Smooth muscle cell (in vitro differentiated cells): ENCODE measurements around the gene MEIS1. TPM values are rescaled to one million over a fixed set of nuclear protein-coding genes. Genes with fewer than 3 reads are reported as not detected.

ENCODE experiments used
- DNase-seq: peaks from one replicate; lab custom pipeline; 2025; ENCODE audit not compliant: unreplicated experiment; lab: John Stamatoyannopoulos, UW
- H2AFZ ChIP-seq: fragments of 200-600 bp; sonication (generic); 2 replicates; pipeline ENCODE4 v1.6.0; 2016; ENCODE audit warnings: antibody characterized with exemption, low read depth, mild to moderate bottlenecking
- H3F3A ChIP-seq: fragments of 200-600 bp; sonication (generic); 2 replicates; pipeline ENCODE4 v1.6.0; 2017; ENCODE audit warnings: antibody characterized with exemption, low read depth
- H3K27ac ChIP-seq: fragments of 200-600 bp; sonication (generic); 2 replicates; pipeline ENCODE4 v1.5.1; 2016; ENCODE audit warnings: low read depth, mild to moderate bottlenecking
- H3K27me3 ChIP-seq: fragments of 200-600 bp; sonication (generic); 2 replicates; pipeline ENCODE4 v1.6.1; 2016; ENCODE audit warnings: low read depth, mild to moderate bottlenecking
- H3K36me3 ChIP-seq: fragments of 200-600 bp; sonication (generic); 2 replicates; pipeline ENCODE4 v1.5.1; 2016; ENCODE audit warnings: low read depth
- H3K4me1 ChIP-seq: fragments of 200-600 bp; sonication (generic); 2 replicates; pipeline ENCODE4 v1.5.1; 2016; ENCODE audit warnings: low read depth
- H3K4me2 ChIP-seq: fragments of 200-600 bp; sonication (generic); 2 replicates; pipeline ENCODE4 v1.6.0; 2016; ENCODE audit warnings: mild to moderate bottlenecking
- H3K4me3 ChIP-seq: fragments of 200-600 bp; sonication (generic); 2 replicates; pipeline ENCODE4 v1.5.1; 2016; ENCODE audit warnings: mild to moderate bottlenecking
- H3K79me2 ChIP-seq: fragments of 200-600 bp; sonication (generic); 2 replicates; pipeline ENCODE4 v1.6.0; 2016; ENCODE audit warnings: low read depth, mild to moderate bottlenecking
- H3K9ac ChIP-seq: fragments of 200-600 bp; sonication (generic); 2 replicates; pipeline ENCODE4 v1.6.0; 2016; ENCODE audit warnings: low read depth
- H3K9me3 ChIP-seq: fragments of 200-600 bp; sonication (generic); replicated peaks from 2 replicates; pipeline ENCODE4 v1.5.1; 2016; ENCODE audit warnings: low read depth
- H4K20me1 ChIP-seq: fragments of 200-600 bp; sonication (generic); 2 replicates; pipeline ENCODE4 v1.6.0; 2016; ENCODE audit warnings: low read depth
- WGBS: methylation state at CpG from one replicate; pipeline ENCODE4 v1.1.7; 2016; ENCODE audit warnings: low lambda C conversion rate; 5-methylcytosine and 5-hydroxymethylcytosine counted together
- polyA plus RNA-seq: library from polyadenylated mRNA; unstranded; fragments of >200 nt; fragmentation: Nextera tagmentation; extraction: Ambion mirVana; gene quantifications from 2 replicates; pipeline ENCODE4 v1.2.1, GENCODE V29; 2016
- total RNA-seq: library from RNA; depleted of rRNA; stranded (reverse); fragments of >200 nt; gene quantifications from 2 replicates; pipeline ENCODE4 v1.2.3, GENCODE V29; 2014
- TF ChIP-seq, protein P1 (sequence below): fragments of 200-600 bp; sonication (generic); IDR thresholded peaks from 2 replicates; pipeline ENCODE4 v1.5.1; 2017; ENCODE audit warnings: borderline replicate concordance, mild to moderate bottlenecking, antibody characterized with exemption; ENCODE audit not compliant: insufficient read depth, poor library complexity, severe bottlenecking

The MEIS1 gene
- total and polyA plus RNA-seq, 2 experiments from 2014 or later, result 15.6 to 15.8 TPM

GRCh38 chr2:66435549-66435875 lies 587 bp downstream of the MEIS1 start:
- Histone ChIP-seq H2AFZ (peak overlapping the region; percentile 94), H3F3A (peaks cover 11% of the 10 kb centered on the region), H3K79me2 (peaks cover 53% of the 10 kb centered on the region), H3K4me1 (peaks cover 46% of the 10 kb centered on the region), H3K4me3 (peak overlapping the region; percentile 77), H3K27me3 (no peaks in the 10 kb centered on the region), H3K27ac (peak overlapping the region; percentile 82), H3K4me2 (peak overlapping the region; percentile 96), H4K20me1 (no peaks in the 10 kb centered on the region), H3K36me3 (no peaks in the 10 kb centered on the region), H3K9ac (peak overlapping the region; percentile 84), H3K9me3 (no peaks in the 10 kb centered on the region)
- TF ChIP-seq, protein P1, sequence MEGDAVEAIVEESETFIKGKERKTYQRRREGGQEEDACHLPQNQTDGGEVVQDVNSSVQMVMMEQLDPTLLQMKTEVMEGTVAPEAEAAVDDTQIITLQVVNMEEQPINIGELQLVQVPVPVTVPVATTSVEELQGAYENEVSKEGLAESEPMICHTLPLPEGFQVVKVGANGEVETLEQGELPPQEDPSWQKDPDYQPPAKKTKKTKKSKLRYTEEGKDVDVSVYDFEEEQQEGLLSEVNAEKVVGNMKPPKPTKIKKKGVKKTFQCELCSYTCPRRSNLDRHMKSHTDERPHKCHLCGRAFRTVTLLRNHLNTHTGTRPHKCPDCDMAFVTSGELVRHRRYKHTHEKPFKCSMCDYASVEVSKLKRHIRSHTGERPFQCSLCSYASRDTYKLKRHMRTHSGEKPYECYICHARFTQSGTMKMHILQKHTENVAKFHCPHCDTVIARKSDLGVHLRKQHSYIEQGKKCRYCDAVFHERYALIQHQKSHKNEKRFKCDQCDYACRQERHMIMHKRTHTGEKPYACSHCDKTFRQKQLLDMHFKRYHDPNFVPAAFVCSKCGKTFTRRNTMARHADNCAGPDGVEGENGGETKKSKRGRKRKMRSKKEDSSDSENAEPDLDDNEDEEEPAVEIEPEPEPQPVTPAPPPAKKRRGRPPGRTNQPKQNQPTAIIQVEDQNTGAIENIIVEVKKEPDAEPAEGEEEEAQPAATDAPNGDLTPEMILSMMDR, result no peak
- DNase-seq, result no peak
- under 1% methylated on average over 15 of the region's 15 CpGs for WGBS

DNA sequence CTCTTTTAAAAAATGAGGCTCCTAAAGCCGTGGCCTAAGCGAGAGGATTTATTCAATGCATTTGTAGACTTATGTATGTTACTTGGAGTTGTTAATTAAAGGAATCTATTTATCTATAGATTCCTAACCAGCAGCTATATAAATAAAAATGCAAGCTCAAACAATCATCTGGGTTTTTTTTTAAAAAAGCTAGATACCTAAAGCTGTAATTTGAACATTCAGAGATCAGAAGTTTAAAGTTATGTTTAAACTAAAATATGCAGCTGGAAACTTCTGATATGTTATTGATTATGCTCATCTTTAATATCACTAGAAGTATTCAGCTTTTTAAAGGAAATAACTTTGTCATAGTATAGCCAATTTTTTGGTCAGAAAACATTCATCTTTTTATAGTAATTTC lies 1.0 kb downstream of the MEIS1 start:
- peak overlapping the region; percentile 96 for H3K4me2 ChIP-seq
- no peaks in the 10 kb centered on the region for H3K9me3 ChIP-seq
- TF ChIP-seq, protein P1, result no peak
- no peaks in the 10 kb centered on the region for H4K20me1 ChIP-seq
- no peaks in the 10 kb centered on the region for H3K27me3 ChIP-seq
- peak overlapping the region; percentile 77 for H3K4me3 ChIP-seq
- peaks cover 57% of the 10 kb centered on the region for H3K79me2 ChIP-seq
- peaks cover 46% of the 10 kb centered on the region for H3K4me1 ChIP-seq
- H3F3A ChIP-seq, result peaks cover 9% of the 10 kb centered on the region
- 2% methylated on average over 2 of the region's 2 CpGs for WGBS
- no peaks in the 10 kb centered on the region for H3K36me3 ChIP-seq
- DNase-seq, result no peak
- H2AFZ ChIP-seq, result no peak overlapping the region
- H3K9ac ChIP-seq, result peak overlapping the region; percentile 84
- H3K27ac ChIP-seq, result peak overlapping the region; percentile 82

- Histone ChIP-seq H3K9me3 (no peaks in the 10 kb centered on the region), H3K9ac (peak overlapping the region; percentile 84), H3K4me3 (peak overlapping the region; percentile 77), H3F3A (peaks cover 4% of the 10 kb centered on the region), H3K27me3 (no peaks in the 10 kb centered on the region), H3K4me2 (peak overlapping the region; percentile 96), H3K27ac (peak overlapping the region; percentile 82), H3K36me3 (no peaks in the 10 kb centered on the region), H2AFZ (peak overlapping the region; percentile 22), H3K79me2 (peaks cover 64% of the 10 kb centered on the region), H3K4me1 (peaks cover 49% of the 10 kb centered on the region), H4K20me1 (no peaks in the 10 kb centered on the region)
- DNase-seq, result no peak
- WGBS, result 1% methylated on average over 2 of the region's 2 CpGs
- TF ChIP-seq, protein P1, result no peak
These were observed 1.7 kb downstream of the MEIS1 start for GRCh38 chr2:66436581-66437001.

DNA sequence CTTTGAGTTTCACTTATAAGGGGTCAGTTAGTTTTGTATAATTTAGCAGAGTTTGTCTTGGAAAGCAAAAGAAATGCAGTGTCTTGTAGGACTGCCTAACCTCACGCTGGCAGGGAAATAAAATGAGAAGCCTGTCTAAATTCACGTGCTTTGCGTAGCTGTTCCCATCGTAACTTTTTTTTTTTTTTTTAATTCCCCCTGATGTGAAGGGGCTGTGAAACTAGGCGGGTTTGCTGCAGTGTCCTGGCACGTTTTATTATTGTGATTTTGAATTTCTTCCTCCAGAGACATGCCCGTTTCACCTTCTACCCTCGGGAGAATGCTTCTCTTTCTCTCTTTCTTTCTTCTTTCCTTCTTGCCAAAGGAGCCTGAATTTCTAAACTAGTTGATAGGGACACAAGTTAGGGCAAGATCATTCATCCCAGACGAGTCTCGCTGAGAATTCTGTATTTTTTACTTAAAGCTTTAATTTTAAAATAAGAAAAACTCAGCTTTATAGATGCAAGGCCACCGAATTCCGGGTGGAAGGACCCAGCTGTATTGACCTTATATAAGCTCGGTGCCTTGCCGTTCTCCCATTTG lies 2.3 kb downstream of the MEIS1 start:
- 2% methylated on average over 14 of the region's 14 CpGs for WGBS
- TF ChIP-seq, protein P1, result no peak
- no peak for DNase-seq

More for the DNA sequence above, 2.3 kb downstream of the MEIS1 start:
- peak overlapping the region; percentile 77 for H3K4me3 ChIP-seq
- peak overlapping the region; percentile 84 for H3K9ac ChIP-seq
- H3K36me3 ChIP-seq, result no peaks in the 10 kb centered on the region
- H3K27ac ChIP-seq, result peak overlapping the region; percentile 82
- H3F3A ChIP-seq, result no peaks in the 10 kb centered on the region
- H3K79me2 ChIP-seq, result peaks cover 70% of the 10 kb centered on the region
- H3K9me3 ChIP-seq, result no peaks in the 10 kb centered on the region
- no peaks in the 10 kb centered on the region for H4K20me1 ChIP-seq
- peak overlapping the region; percentile 22 for H2AFZ ChIP-seq
- peaks cover 53% of the 10 kb centered on the region for H3K4me1 ChIP-seq
- H3K4me2 ChIP-seq, result peak overlapping the region; percentile 96
- H3K27me3 ChIP-seq, result no peaks in the 10 kb centered on the region
